A549 (cell line): Measurements from ENCODE around the gene AFF1. TPM values are rescaled to one million over a fixed set of nuclear protein-coding genes. Genes with fewer than 3 reads are reported as not detected.

Source experiments
- ATAC-seq, 2 experiments: fragments of 200-7000 bp in 1 of 2; fragments of >200 bp in 1 of 2; cut with Nextera tagmentation in 1 of 2; cut with Tn5 transposase in 1 of 2; 3 replicates each; pipeline versions ENCODE4 v1.8.0 to v1.9.1; 2018 to 2020; ENCODE audit warnings: mild to moderate bottlenecking in 1 of 2, moderate library complexity in 1 of 2
- CTCF ChIA-PET: fragments of 300-600 bp; sonication (Branson Sonifier 250); formaldehyde crosslinking; extraction: SDS; loops from one replicate; lab custom pipeline; 2021; ENCODE audit warnings: antibody characterized with exemption, inconsistent platforms; lab: Yijun Ruan, JAX
- POLR2A ChIA-PET: fragments of 350-600 bp; formaldehyde crosslinking; extraction: SDS; loops from one replicate; lab custom pipeline; 2021; ENCODE audit warnings: antibody characterized with exemption, inconsistent platforms; lab: Yijun Ruan, JAX
- DNase-seq, 2 experiments: peaks; one replicate each; pipeline versions ENCODE4 v3.0.0 to v3.0.0-alpha.2; 2011 to 2016; ENCODE audit warnings: low read depth in 1 of 2, low spot score in 1 of 2
- FAIRE-seq: peaks from 2 replicates; lab custom pipeline; 2011; peaks lifted over from hg19 to GRCh38; lab: Jason Lieb, UNC
- H3K27ac ChIP-seq, 2 experiments: fragments of >200 bp; sonication (Bioruptor Twin); formaldehyde crosslinking; 3 replicates each; pipeline ENCODE4 v1.5.1; 2016 to 2017
- H3K4me1 ChIP-seq: fragments of >200 bp; sonication (Bioruptor Twin); formaldehyde crosslinking; 3 replicates; pipeline ENCODE4 v1.6.1; 2016
- H3K4me2 ChIP-seq: fragments of >200 bp; sonication (Bioruptor Twin); formaldehyde crosslinking; 3 replicates; pipeline ENCODE4 v1.6.1; 2016
- H3K4me3 ChIP-seq: fragments of >200 bp; sonication (Bioruptor Twin); formaldehyde crosslinking; 3 replicates; pipeline ENCODE4 v1.5.1; 2016
- H3K9me3 ChIP-seq: fragments of >200 bp; sonication (Bioruptor Twin); formaldehyde crosslinking; 3 replicates; pipeline ENCODE4 v1.6.1; 2016
- EP300 ChIP-seq, 2 experiments: fragments of >200 bp; sonication (Bioruptor Twin); formaldehyde crosslinking; IDR thresholded peaks; 2 replicates in 1 of 2; 3 replicates in 1 of 2; pipeline ENCODE4 v1.6.1; 2016 to 2017
- FOSL2 ChIP-seq, 2 experiments: fragments of 450-650 bp in 1 of 2; fragments of >200 bp in 1 of 2; sonication (Bioruptor Twin) in 1 of 2; formaldehyde crosslinking; IDR thresholded peaks; 2 replicates each; pipeline versions ENCODE4 v1.5.0 to v1.6.1; 2016 to 2020; ENCODE audit warnings: mild to moderate bottlenecking in 1 of 2, moderate library complexity in 1 of 2
- GATA3 ChIP-seq: IDR thresholded peaks from 2 replicates; pipeline ENCODE4 v1.6.1; 2012; ENCODE audit warnings: borderline replicate concordance
- JUNB ChIP-seq: fragments of >200 bp; sonication (Bioruptor Twin); formaldehyde crosslinking; IDR thresholded peaks from 2 replicates; pipeline ENCODE4 v1.6.1; 2016
- KDM1A ChIP-seq: fragments of 200-600 bp; sonication (generic); IDR thresholded peaks from 2 replicates; pipeline ENCODE4 v1.6.1; 2016; ENCODE audit warnings: low read depth, mild to moderate bottlenecking
- KDM5A ChIP-seq: fragments of 200-600 bp; sonication (generic); IDR thresholded peaks from 2 replicates; pipeline ENCODE4 v1.6.1; 2016; ENCODE audit warnings: antibody characterized with exemption, mild to moderate bottlenecking
- MYC ChIP-seq: IDR thresholded peaks from 2 replicates; pipeline ENCODE4 v1.6.1; 2012; ENCODE audit warnings: mild to moderate bottlenecking, inconsistent platforms, low read length, improper control_type of control experiment, borderline replicate concordance
- PHF8 ChIP-seq: fragments of 200-600 bp; sonication (generic); IDR thresholded peaks from 2 replicates; pipeline ENCODE4 v1.6.1; 2016; ENCODE audit warnings: low read depth, mild to moderate bottlenecking, antibody characterized with exemption, moderate library complexity, borderline replicate concordance
- TFCP2L1 ChIP-seq: fragments of 250-450 bp; sonication (Bioruptor Pico); IDR thresholded peaks from 2 replicates; pipeline ENCODE4 v1.5.0; 2021; ENCODE audit warnings: mild to moderate bottlenecking
- WGBS: methylation state at CpG from one replicate; pipeline ENCODE4 v1.1.6; 2017; ENCODE audit errors: missing lambda C conversion rate; 5-methylcytosine and 5-hydroxymethylcytosine counted together
- polyA plus RNA-seq, 4 experiments: library from polyadenylated mRNA; depleted of rRNA in 3 of 4; stranded (reverse); fragments of >200 nt; fragmentation: RNase III in 1 of 4; extraction: RNeasy Plus Mini Kit Qiagen cat#74134 plus additional on column Dnase treatment in 1 of 4; gene quantifications; 2 replicates in 3 of 4; 3 replicates in 1 of 4; pipeline ENCODE4 v1.2.3, GENCODE V29; 2011 to 2017
- TF ChIP-seq, protein P1 (sequence below): IDR thresholded peaks from 2 replicates; pipeline ENCODE4 v1.6.1; 2012
- TF ChIP-seq, protein P2 (sequence below): fragments of 200-600 bp; sonication (generic); IDR thresholded peaks from 2 replicates; pipeline ENCODE4 v1.6.1; 2016; ENCODE audit warnings: antibody characterized with exemption, mild to moderate bottlenecking, moderate library complexity
- TF ChIP-seq, protein P3 (sequence below): fragments of 150-350 bp; IDR thresholded peaks from 2 replicates; pipeline ENCODE4 v1.6.1; 2014; ENCODE audit warnings: low read depth, mild to moderate bottlenecking, low read length
- TF ChIP-seq, protein P4 (sequence below): fragments of 450-650 bp; IDR thresholded peaks from 2 replicates; pipeline ENCODE4 v1.6.1; 2014; ENCODE audit warnings: antibody characterized with exemption
- TF ChIP-seq, protein P5 (sequence below): IDR thresholded peaks from 2 replicates; pipeline ENCODE4 v1.6.1; 2012

AFF1 gene
- polyA plus RNA-seq, 2 of the 4 experiments (the other 2 are of a cell fraction) = 13.7 to 15.4 TPM

DNA sequence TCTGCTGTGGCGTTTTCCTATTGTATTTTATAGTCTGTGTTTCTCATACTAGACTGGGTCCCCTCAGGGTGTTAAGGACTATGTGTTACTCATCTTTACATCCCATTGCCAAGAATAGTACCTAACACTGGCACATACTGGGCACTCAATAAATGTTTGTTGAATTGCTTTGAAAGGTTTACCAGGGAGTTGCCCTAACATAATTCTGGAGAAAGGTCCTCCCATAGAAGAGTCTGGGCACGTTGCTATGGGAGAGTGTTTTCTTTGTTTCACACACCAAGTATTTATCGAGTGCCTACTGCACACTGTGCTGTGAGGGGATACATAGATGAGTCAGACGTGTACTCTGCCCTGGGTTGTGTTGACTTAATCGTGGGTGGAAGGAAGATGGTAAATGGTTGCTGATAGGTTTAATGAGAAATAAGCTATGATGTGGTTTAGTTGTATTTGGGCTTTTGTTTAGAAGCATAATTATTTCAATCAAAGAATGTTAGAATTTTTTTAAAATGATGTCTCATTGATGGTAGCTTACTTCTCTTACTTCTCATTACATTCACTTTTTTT, 42.9 kb downstream of the AFF1 start:
- Histone ChIP-seq H3K27ac (peak overlapping the region; percentile 76 to 85), H3K4me3 (peak overlapping the region; percentile 31; the same call in 1 of the 3 replicates), H3K4me2 (peak overlapping the region; percentile 98)
- TF ChIP-seq GATA3 = peak; percentile 43; the same call in 1 of the 2 replicates
- TF ChIP-seq, protein P1, sequence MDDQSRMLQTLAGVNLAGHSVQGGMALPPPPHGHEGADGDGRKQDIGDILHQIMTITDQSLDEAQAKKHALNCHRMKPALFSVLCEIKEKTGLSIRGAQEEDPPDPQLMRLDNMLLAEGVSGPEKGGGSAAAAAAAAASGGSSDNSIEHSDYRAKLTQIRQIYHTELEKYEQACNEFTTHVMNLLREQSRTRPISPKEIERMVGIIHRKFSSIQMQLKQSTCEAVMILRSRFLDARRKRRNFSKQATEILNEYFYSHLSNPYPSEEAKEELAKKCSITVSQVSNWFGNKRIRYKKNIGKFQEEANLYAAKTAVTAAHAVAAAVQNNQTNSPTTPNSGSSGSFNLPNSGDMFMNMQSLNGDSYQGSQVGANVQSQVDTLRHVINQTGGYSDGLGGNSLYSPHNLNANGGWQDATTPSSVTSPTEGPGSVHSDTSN = no peak
- TF ChIP-seq, protein P2, sequence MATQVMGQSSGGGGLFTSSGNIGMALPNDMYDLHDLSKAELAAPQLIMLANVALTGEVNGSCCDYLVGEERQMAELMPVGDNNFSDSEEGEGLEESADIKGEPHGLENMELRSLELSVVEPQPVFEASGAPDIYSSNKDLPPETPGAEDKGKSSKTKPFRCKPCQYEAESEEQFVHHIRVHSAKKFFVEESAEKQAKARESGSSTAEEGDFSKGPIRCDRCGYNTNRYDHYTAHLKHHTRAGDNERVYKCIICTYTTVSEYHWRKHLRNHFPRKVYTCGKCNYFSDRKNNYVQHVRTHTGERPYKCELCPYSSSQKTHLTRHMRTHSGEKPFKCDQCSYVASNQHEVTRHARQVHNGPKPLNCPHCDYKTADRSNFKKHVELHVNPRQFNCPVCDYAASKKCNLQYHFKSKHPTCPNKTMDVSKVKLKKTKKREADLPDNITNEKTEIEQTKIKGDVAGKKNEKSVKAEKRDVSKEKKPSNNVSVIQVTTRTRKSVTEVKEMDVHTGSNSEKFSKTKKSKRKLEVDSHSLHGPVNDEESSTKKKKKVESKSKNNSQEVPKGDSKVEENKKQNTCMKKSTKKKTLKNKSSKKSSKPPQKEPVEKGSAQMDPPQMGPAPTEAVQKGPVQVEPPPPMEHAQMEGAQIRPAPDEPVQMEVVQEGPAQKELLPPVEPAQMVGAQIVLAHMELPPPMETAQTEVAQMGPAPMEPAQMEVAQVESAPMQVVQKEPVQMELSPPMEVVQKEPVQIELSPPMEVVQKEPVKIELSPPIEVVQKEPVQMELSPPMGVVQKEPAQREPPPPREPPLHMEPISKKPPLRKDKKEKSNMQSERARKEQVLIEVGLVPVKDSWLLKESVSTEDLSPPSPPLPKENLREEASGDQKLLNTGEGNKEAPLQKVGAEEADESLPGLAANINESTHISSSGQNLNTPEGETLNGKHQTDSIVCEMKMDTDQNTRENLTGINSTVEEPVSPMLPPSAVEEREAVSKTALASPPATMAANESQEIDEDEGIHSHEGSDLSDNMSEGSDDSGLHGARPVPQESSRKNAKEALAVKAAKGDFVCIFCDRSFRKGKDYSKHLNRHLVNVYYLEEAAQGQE = no peak
- no peak for TF ChIP-seq TFCP2L1 (CRISPR knock-in tag)
- TF ChIP-seq FOSL2 (IDR thresholded peaks at IDR 0.05) = peak; percentile 41; the same call in 1 of the 2 replicates
- peak; percentile 93 for TF ChIP-seq FOSL2 (CRISPR knock-in tag; IDR thresholded peaks at IDR 0.05)
- TF ChIP-seq, protein P3, sequence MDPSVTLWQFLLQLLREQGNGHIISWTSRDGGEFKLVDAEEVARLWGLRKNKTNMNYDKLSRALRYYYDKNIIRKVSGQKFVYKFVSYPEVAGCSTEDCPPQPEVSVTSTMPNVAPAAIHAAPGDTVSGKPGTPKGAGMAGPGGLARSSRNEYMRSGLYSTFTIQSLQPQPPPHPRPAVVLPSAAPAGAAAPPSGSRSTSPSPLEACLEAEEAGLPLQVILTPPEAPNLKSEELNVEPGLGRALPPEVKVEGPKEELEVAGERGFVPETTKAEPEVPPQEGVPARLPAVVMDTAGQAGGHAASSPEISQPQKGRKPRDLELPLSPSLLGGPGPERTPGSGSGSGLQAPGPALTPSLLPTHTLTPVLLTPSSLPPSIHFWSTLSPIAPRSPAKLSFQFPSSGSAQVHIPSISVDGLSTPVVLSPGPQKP = no peak
- no peak for TF ChIP-seq MYC
- 0 out of 2 replicates have a peak, but pooled peaks have one; percentile 50 for TF ChIP-seq JUNB
- TF ChIP-seq, all 56 proteins: peak for 3
- H3K9me3 ChIP-seq = no peaks in the 10 kb centered on the region
- 1% methylated on average over 5 of the region's 5 CpGs for WGBS
- peak; percentile 76 to 90 for DNase-seq
- CTCF ChIA-PET = interaction anchor here (0.8 to 1.8 kb wide), 2 partner anchors 9 to 55 kb away, joined by 3 to 6 read pairs; no protein-coding TSS in a partner anchor
- FAIRE-seq = peak; percentile 39
- POLR2A ChIA-PET = interaction anchor here (0.6 to 1.4 kb wide), 2 partner anchors 14 to 28 kb away, joined by 3 to 5 read pairs; no protein-coding TSS in a partner anchor
- peak; percentile 99 for ATAC-seq
- H3K4me1 ChIP-seq = peaks cover 45% of the 10 kb centered on the region

DNA sequence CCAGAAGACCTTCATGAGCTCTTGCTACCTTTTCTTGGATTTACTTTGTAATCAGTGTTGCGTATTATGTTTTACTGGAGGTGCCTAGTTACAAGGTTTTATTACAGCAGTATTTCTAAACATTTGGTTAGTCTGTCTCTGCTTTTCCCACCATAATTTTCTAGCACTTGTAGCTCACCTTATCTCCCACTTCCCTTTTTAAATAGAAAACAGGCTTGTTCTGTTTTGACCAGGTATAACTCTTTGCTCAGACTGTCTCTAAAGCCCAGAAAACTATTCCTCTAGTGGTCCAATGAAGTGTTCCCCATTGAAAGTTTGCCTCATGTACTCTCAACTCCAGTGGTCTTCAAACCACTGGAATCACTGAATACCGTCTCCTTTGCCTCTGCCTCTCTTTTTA, 43.9 kb downstream of the AFF1 start:
- ATAC-seq (no peak), FAIRE-seq (no peak), DNase-seq (no peak)
- H3K27ac ChIP-seq = peak overlapping the region; percentile 60 to 76; a peak in 5 of 6 replicates
- TF ChIP-seq GATA3 = no peak
- TF ChIP-seq PHF8 = no peak
- no peak for TF ChIP-seq KDM1A
- no peak for TF ChIP-seq EP300 (IDR thresholded peaks at IDR 0.05)
- TF ChIP-seq, protein P4, sequence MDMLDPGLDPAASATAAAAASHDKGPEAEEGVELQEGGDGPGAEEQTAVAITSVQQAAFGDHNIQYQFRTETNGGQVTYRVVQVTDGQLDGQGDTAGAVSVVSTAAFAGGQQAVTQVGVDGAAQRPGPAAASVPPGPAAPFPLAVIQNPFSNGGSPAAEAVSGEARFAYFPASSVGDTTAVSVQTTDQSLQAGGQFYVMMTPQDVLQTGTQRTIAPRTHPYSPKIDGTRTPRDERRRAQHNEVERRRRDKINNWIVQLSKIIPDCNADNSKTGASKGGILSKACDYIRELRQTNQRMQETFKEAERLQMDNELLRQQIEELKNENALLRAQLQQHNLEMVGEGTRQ = no peak
- TF ChIP-seq, protein P5, sequence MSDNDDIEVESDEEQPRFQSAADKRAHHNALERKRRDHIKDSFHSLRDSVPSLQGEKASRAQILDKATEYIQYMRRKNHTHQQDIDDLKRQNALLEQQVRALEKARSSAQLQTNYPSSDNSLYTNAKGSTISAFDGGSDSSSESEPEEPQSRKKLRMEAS = no peak
- TF ChIP-seq KDM5A = no peak
- peak overlapping the region; percentile 98 for H3K4me2 ChIP-seq
- 47% methylated on average over 2 of the region's 2 CpGs for WGBS
- ChIA-PET POLR2A (interaction anchor here (1.4 kb wide), 1 partner anchor 27 kb away, joined by 5 read pairs; no protein-coding TSS in a partner anchor), CTCF (interaction anchor here (0.8 to 1.8 kb wide), 2 partner anchors 10 to 56 kb away, joined by 3 to 6 read pairs; no protein-coding TSS in a partner anchor)
- H3K4me1 ChIP-seq = peaks cover 35% of the 10 kb centered on the region
- no peaks in the 10 kb centered on the region for H3K9me3 ChIP-seq
- H3K4me3 ChIP-seq = no peak overlapping the region
